WERI-Rb-1 (cell line): Measurements from ENCODE around the gene SUN5.
A peak's percentile ranks its signal among the peaks of the same experiment; 100 is the strongest.

Experiments
- DNase-seq: peaks from one replicate; pipeline ENCODE4 v3.0.0-alpha.2; 2020
- H3K27ac ChIP-seq: fragments of 250-450 bp; sonication (Bioruptor Pico); 2 replicates; pipeline ENCODE4 v1.5.1; 2020; ENCODE audit warnings: mild to moderate bottlenecking, moderate library complexity
- H3K27me3 ChIP-seq: fragments of 250-450 bp; sonication (Bioruptor Pico); 2 replicates; pipeline ENCODE4 v1.5.1; 2021; ENCODE audit warnings: mild to moderate bottlenecking, low read depth, moderate library complexity; ENCODE audit not compliant: insufficient read depth, severe bottlenecking
- H3K36me3 ChIP-seq: fragments of 250-450 bp; sonication (Bioruptor Pico); 2 replicates; pipeline ENCODE4 v1.5.1; 2020; ENCODE audit warnings: mild to moderate bottlenecking, moderate library complexity
- H3K4me3 ChIP-seq: 2 replicates; pipeline ENCODE4 v1.5.1; 2011; ENCODE audit warnings: low read depth, mild to moderate bottlenecking, control low read depth, low read length
- H3K9me3 ChIP-seq: fragments of 250-450 bp; sonication (Bioruptor Pico); 2 replicates; pipeline ENCODE4 v1.5.1; 2021; ENCODE audit warnings: mild to moderate bottlenecking, moderate library complexity; ENCODE audit not compliant: severe bottlenecking
- CTCF ChIP-seq: IDR thresholded peaks from 2 replicates; pipeline ENCODE4 v1.5.1; 2011; ENCODE audit warnings: low read depth, mild to moderate bottlenecking, control low read depth, inconsistent platforms, low read length

The SUN5 gene

GRCh38 chr20:33017542-33017941 is 13.3 kb upstream of the SUN5 start:
- H3K4me3 ChIP-seq = no peak overlapping the region
- H3K36me3 ChIP-seq = no peaks in the 10 kb centered on the region
- no peak overlapping the region for H3K27ac ChIP-seq
- no peak for TF ChIP-seq CTCF
- H3K27me3 ChIP-seq = no peaks in the 10 kb centered on the region
- DNase-seq = no peak
- no peaks in the 10 kb centered on the region for H3K9me3 ChIP-seq

- Histone ChIP-seq H3K27ac (no peak overlapping the region), H3K27me3 (no peaks in the 10 kb centered on the region), H3K9me3 (no peaks in the 10 kb centered on the region), H3K36me3 (no peaks in the 10 kb centered on the region), H3K4me3 (no peak overlapping the region)
- no peak for DNase-seq
- no peak for TF ChIP-seq CTCF
Observed at GRCh38 chr20:33016581-33017109, 12.4 kb upstream of the SUN5 start.

DNA sequence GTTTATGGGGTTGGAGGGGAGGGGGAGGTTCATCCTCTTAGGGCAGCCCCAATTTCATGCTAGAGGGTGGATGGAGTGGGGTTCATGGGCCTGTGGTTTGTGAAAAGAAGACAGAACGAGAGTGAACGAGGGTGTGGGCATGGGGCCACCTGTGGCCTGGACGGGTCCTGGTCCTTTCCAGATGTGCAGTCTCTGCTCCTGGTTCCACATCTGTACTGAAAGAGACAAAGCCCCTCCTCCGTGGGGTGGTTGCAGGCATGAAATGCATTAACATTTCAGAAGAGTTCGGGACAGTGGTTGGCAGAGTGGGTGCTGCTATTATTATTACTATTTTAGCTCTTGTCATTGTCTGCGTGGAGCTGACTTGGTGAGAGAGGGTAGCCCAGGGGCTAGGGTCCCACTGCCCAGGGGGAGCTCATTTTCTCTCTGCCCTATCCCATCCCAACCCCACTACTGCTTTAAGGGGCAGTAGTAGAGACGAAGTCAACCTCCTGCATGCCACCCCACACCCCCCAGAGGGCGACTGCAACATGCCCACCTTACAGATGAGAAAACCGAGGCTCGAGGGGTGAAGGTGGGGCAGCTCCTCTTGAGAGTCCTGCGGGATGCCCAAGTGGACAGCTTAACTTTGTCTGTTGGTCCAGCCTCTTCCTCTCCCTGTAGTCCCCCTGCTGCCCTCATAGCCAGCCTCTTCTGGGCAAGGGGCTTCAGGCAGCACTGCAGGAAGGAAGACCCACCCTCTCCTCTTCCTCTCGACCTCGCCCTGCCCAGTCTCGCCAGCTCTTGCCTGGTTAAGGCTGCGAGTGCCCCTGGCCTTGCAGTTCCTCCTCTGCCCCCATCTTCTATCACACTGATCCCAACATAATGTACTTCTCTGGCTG is 11.7 kb upstream of the SUN5 start:
- Histone ChIP-seq H3K27ac (no peak overlapping the region), H3K36me3 (no peaks in the 10 kb centered on the region), H3K4me3 (no peak overlapping the region), H3K27me3 (no peaks in the 10 kb centered on the region), H3K9me3 (no peaks in the 10 kb centered on the region)
- no peak for TF ChIP-seq CTCF
- no peak for DNase-seq

DNA sequence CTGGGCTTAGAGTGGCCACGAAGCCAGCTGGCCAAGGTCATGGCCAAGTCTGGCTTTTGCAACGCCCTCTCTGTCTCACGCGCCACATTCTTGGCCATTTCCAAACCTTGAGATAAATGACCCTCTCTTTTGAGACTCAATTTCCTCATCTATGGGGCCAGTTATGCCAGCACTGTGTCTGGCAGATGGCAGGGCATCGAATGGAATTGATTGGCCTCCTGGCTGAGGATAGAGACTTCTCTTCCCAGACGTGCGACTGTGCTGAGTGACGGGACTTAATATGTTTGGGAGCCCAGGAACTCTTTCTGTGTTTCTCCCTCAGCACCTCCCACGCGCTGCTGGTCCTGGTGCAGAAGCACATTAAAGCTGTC is 10.9 kb upstream of the SUN5 start:
- no peak for TF ChIP-seq CTCF
- H3K9me3 ChIP-seq = no peaks in the 10 kb centered on the region
- H3K36me3 ChIP-seq = no peaks in the 10 kb centered on the region
- DNase-seq = no peak
- no peak overlapping the region for H3K4me3 ChIP-seq
- H3K27ac ChIP-seq = no peak overlapping the region
- H3K27me3 ChIP-seq = no peaks in the 10 kb centered on the region

- TF ChIP-seq CTCF = no peak
- Histone ChIP-seq H3K27me3 (no peaks in the 10 kb centered on the region), H3K36me3 (no peaks in the 10 kb centered on the region), H3K4me3 (no peak overlapping the region), H3K9me3 (no peaks in the 10 kb centered on the region), H3K27ac (no peak overlapping the region)
- peak; percentile 36 for DNase-seq
Observed at GRCh38 chr20:33014336-33015113, 10.3 kb upstream of the SUN5 start.
